Left ventricle myocardium superior (tissue), 1 donor: Measurements from ENCODE around the gene RNF128. TPM values are rescaled to one million over a fixed set of nuclear protein-coding genes. Genes with fewer than 3 reads are reported as not detected.
"Not testable (repeated sequence)": the region's sequence is repeated elsewhere in the genome, so short reads cannot be mapped to it uniquely, and the experiment has no call there.

Experiments used
- ATAC-seq: fragments of 200-7000 bp; cut with Tn5 transposase; one replicate; pipeline ENCODE4 v1.9.1; 2020; ENCODE audit warnings: mild to moderate bottlenecking, moderate library complexity
- DNase-seq: peaks from one replicate; pipeline ENCODE4 v3.0.0-alpha.2; 2020
- intact Hi-C: fragments of 100-400 bp; cut with micrococcal nuclease; formaldehyde crosslinking; loops from one replicate; pipeline ENCODE4 v1.11.0; 2022
- total RNA-seq: library from RNA; stranded (reverse); fragmentation: NEBNext Ultra II Directional; extraction: Animal tissue kit (Norgen Biotek cat#: 25700); gene quantifications from one replicate; pipeline ENCODE4 v1.2.1, GENCODE V29; 2021
- donor health status: DM: no; HTN: yes; CAD: no; lungs with severe emphysema.

The RNF128 gene
- total RNA-seq, 1 donor from 2014 or later, result 0.15 TPM

- DNase-seq (no peak), ATAC-seq (no peak)
- intact Hi-C loops, result no loop called here
These were observed 15.7 kb downstream of the RNF128 start for GRCh38 chrX:106742193-106742592.

- no peak for ATAC-seq
- DNase-seq, result no peak
- intact Hi-C loops, result no loop called here
These were observed 16.3 kb downstream of the RNF128 start for GRCh38 chrX:106742805-106743204.

- ATAC-seq, result no peak
- intact Hi-C loops, result no loop called here
- no peak for DNase-seq
These were observed 21.9 kb downstream of the RNF128 start for GRCh38 chrX:106748377-106748776.

GRCh38 chrX:106751407-106751806, 24.9 kb downstream of the RNF128 start:
- ATAC-seq, result no peak
- DNase-seq, result no peak
- intact Hi-C loops, result no loop called here

- intact Hi-C loops, result no loop called here
- ATAC-seq, result no peak
- no peak for DNase-seq
These were observed 25.7 kb downstream of the RNF128 start for GRCh38 chrX:106752101-106752678.

- ATAC-seq, intact Hi-C loops, DNase-seq: not testable (repeated sequence)
These were observed 42.8 kb downstream of the RNF128 start for GRCh38 chrX:106769288-106769687.

GRCh38 chrX:106774981-106775380, 48.5 kb downstream of the RNF128 start:
- ATAC-seq (no peak), DNase-seq (no peak)
- intact Hi-C loops, result no loop called here

GRCh38 chrX:106780264-106780663, 53.8 kb downstream of the RNF128 start:
- intact Hi-C loops, result no loop called here
- no peak for DNase-seq
- no peak for ATAC-seq

- DNase-seq, result no peak
- intact Hi-C loops, result no loop called here
- no peak for ATAC-seq
These were observed 54.3 kb downstream of the RNF128 start for GRCh38 chrX:106780664-106781377.

- ATAC-seq, result no peak
- intact Hi-C loops, result no loop called here
- DNase-seq, result no peak
These were observed 57.2 kb downstream of the RNF128 start for GRCh38 chrX:106783716-106784115.

- intact Hi-C loops, result loop anchor here (10.0 kb wide), 1 partner anchor 307 kb away; no protein-coding TSS in a partner anchor
- ATAC-seq (no peak), DNase-seq (no peak)
These were observed 65.0 kb downstream of the RNF128 start for GRCh38 chrX:106791495-106791894.

GRCh38 chrX:106802063-106802387, 75.5 kb downstream of the RNF128 start:
- intact Hi-C loops, result no loop called here
- DNase-seq, result no peak
- peak; percentile 51 for ATAC-seq

- ATAC-seq (peak; percentile 100), DNase-seq (peak; percentile 65)
- intact Hi-C loops, result no loop called here
These were observed 76.1 kb downstream of the RNF128 start, which contains the start of gene TBC1D8B for GRCh38 chrX:106802388-106803275. TSS of gene TBC1D8B (plus strand) at chrX:106802673. CDS start at chrX:106802854, 181 bp downstream.

- intact Hi-C loops, result no loop called here
- DNase-seq (no peak), ATAC-seq (no peak)
These were observed 84.8 kb downstream of the RNF128 start for GRCh38 chrX:106811131-106811910.

GRCh38 chrX:106812930-106813329, 86.4 kb downstream of the RNF128 start:
- DNase-seq, ATAC-seq, intact Hi-C loops: not testable (repeated sequence)

GRCh38 chrX:106814093-106814492, 87.6 kb downstream of the RNF128 start:
- ATAC-seq, DNase-seq, intact Hi-C loops: not testable (repeated sequence)
